ENCODE data around the gene AASS.

GRCh38 chr7:122035876-122036275 lies 108.2 kb downstream of the AASS start:
- TF ChIP-seq CTCF (conservative IDR thresholded peaks at IDR 0.05): no peak
- no peak for TF ChIP-seq ZFX (IDR thresholded peaks at IDR 0.05)

Measured in C4-2B (cell line).